ENCODE measurements around the gene PNPT1.
"Not testable (repeated sequence)": the region's sequence is repeated elsewhere in the genome, so short reads cannot be mapped to it uniquely, and the experiment has no call there.

The PNPT1 gene

GRCh38 chr2:55653255-55653654, 40.4 kb downstream of the PNPT1 start:
- no peak for DNase-seq

- DNase-seq: no peak
These were observed 44.4 kb downstream of the PNPT1 start for GRCh38 chr2:55649211-55649610.

DNA sequence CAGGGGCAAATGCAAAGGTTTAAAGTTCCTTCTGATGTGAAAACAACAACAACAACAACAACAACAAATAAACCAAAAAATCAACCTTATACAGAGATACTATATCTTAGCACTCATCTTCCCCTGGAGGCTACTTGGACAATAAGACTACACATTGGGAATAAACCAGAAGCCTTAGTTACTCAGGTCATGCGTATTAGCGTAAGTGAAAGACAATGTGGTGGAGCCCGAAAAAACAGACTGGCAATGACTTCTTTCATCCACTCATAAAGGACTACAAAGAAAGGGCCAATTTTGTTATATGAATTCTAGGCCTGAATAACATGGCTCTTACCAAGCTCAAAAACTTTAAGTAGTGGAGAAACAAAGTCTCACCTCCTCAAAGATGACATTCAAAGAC, 56.8 kb downstream of the PNPT1 start:
- no peak for DNase-seq

DNA sequence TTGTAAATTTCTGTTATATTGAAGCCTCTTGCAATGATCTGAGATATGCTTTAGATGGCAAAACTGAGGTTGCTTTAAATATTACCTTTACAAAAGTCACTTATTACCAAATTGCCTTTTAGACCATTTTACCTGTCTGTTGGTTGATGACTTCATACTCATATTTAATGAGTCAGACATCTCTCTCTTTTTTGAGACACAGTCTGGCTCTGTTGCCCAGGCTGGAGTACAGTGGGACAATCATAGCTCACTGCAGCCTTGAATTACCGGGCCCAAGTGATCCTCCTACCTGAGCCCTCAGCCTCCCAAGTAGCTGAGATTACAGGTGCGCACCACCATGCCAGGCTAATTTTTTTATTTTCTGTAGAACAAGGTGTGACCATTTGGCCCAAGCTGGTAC, 64.7 kb downstream of the PNPT1 start:
- no peak for DNase-seq

GRCh38 chr2:55627915-55628314, 65.7 kb downstream of the PNPT1 start:
- DNase-seq: no peak

GRCh38 chr2:55621802-55622201, 71.8 kb downstream of the PNPT1 start:
- DNase-seq: no peak

DNA sequence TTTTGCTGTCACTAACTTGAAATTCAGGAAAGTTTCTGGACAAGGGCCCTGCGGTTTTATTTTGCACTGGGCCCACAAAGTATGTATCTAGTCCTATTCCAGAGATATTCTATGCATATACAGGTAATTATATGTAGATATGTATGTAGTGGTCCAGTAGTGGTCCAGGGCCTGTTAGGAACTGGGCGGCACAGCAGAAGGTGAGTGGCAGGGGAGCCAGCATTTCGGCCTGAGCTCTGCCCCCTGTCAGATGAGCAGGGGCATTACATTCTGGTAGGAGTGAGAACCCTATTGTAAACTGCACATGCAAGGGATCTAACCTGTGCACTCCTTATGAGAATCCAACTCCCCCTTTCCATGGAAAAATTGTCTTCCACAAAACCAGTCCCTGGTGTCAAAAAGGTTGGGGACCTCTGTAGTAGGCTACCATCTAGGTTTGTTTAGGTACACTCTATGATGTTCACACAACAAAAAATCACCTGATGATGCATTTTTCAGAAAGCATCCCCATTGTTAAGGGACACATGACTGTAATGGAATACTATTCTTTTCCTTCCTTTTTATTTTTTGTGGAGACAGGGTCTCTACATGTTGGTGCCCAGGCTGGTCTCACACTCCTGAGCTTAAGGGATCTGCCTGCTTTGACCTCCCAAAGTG, 73.4 kb downstream of the PNPT1 start:
- DNase-seq: peak; percentile 16

- DNase-seq: peak; percentile 59
These were observed 75.2 kb downstream of the PNPT1 start for GRCh38 chr2:55618275-55619055.

GRCh38 chr2:55618025-55618274, 75.7 kb downstream of the PNPT1 start:
- DNase-seq: no peak

GRCh38 chr2:55617175-55618024, 76.2 kb downstream of the PNPT1 start, which contains the start of gene PPP4R3B:
TSS of gene PPP4R3B (minus strand) at chr2:55617622. CDS start at chr2:55617285, 337 bp downstream.
- peak; percentile 98 for DNase-seq

DNA sequence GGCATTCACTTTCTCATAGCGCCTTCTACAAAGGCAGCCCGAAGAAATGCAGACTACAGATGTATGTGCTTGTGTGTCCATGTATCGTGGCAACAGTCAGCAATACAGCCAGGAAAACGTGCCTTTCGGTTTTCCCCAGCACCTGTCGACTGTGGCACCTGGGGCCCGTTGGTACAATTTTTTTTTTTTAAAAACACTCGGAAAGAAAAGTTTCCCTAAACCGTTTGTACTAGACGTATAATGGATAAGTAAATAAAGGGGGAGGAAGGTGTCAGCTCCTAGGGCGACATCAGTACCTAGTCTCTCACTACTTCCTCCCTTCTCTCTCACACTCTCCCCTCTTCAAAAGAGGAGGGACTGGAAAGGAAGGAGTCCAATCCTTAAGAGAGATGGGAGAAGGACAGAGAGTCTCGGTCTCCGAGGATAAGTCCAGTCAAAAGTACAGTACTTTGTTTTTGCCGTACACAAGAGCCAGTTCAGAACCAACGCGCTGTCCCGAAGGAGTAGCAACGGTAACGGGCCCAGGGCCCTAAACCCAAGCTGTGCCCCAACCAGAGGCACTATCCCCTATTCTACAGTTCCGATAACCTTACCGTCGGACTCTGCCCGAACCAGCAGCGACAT, 77.0 kb downstream of the PNPT1 start:
- DNase-seq: peak; percentile 33

GRCh38 chr2:55611997-55612396, 81.6 kb downstream of the PNPT1 start:
- no peak for DNase-seq

GRCh38 chr2:55610954-55611743, 82.5 kb downstream of the PNPT1 start:
- DNase-seq: no peak

DNA sequence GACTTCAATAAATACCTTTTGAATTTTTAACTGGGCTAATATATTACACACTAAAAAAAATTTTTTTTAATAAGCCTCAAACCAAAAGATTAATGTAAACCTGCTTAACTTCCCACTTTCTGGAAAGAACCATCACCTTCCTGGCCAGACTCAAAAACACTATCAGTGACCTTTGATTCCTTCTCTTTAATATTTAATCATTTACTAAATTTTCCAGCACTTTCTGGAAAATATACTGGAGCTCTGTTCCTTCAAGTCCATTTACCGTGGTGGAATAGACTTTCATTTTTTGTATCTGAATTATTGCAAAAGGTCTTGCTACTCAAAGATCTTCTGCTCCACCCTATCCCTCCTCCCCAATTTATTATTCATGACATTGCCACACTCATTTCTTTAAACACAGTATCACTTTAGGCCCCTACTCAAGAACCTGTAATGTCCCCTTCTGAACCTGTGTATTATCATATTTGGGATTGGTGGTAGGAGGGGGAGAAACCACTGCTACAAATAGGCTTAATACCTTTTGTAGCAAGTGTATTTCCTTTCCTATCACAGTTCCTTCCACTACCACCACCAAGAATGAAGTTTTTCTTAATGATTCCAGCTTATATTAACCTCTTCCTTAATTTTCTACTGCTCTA, 83.6 kb downstream of the PNPT1 start:
- DNase-seq: no peak

DNA sequence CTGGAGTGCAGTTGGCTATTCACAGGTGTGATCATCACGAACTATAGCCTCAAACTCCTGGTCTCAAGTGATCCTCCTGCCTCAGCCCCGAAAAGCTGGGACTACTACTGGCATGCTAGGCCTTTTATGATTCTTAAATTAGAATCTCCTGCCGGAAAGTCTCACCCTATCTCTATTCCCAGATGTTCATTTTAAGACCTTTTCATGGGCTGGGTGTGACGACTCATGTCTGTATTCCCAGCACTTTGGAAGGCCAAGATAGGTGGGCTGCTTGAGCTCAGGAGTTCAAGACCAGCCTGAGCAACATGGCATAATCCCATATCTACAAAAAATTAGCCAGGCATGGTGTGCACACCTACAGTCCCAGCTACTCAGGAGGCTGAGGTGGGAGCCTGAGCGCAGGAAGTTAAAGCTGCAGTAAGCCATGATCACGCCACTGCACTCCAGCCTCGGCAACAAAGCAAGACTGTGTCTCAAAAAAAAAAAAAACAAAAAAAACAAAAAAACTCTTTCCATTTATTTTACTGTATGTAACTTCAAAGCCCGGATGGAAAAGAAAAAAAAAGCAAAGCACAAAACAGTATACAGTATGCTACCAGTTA, 84.3 kb downstream of the PNPT1 start:
- DNase-seq: no peak

DNA sequence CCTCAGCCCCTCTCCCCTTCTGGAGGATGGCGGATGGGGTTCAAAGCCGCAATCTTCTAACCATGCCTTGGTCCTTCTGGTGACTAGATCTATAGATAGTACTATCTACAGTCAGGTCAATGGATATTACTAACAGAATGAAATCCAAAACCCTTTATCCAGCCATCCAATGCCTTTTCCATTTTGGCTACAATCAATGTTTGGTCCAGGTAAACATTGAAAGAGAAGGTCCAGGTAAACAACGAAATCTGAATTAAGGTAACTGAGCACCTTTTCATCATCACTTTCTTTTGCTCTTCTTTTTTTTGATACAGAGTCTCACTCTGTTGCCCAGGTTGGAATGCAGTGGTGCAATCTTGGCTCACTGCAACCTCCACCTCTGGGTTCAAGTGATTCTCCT, 85.9 kb downstream of the PNPT1 start:
- DNase-seq: no peak

GRCh38 chr2:55604027-55604565, 89.5 kb downstream of the PNPT1 start:
- DNase-seq: no peak

GRCh38 chr2:55601849-55602248, 91.8 kb downstream of the PNPT1 start:
- DNase-seq: no peak

- DNase-seq: no peak
These were observed 95.4 kb downstream of the PNPT1 start for GRCh38 chr2:55598056-55598795.

- not testable (repeated sequence) for DNase-seq
These were observed 96.8 kb downstream of the PNPT1 start for GRCh38 chr2:55596795-55597194.

GRCh38 chr2:55595536-55595935, 98.1 kb downstream of the PNPT1 start:
- DNase-seq: no peak
